HG02943 (cell line): Measurements from ENCODE around the gene MPHOSPH6.
"Not testable (repeated sequence)": the region's sequence is repeated elsewhere in the genome, so short reads cannot be mapped to it uniquely, and the experiment has no call there.

ENCODE experiments used
- ATAC-seq: cut with Tn5 transposase; IDR thresholded peaks from one replicate; pipeline ENCODE4 v1.9.1; 2021; ENCODE audit warnings: mild to moderate bottlenecking, low read depth, moderate library complexity; ENCODE audit not compliant: unreplicated experiment

MPHOSPH6 gene

DNA sequence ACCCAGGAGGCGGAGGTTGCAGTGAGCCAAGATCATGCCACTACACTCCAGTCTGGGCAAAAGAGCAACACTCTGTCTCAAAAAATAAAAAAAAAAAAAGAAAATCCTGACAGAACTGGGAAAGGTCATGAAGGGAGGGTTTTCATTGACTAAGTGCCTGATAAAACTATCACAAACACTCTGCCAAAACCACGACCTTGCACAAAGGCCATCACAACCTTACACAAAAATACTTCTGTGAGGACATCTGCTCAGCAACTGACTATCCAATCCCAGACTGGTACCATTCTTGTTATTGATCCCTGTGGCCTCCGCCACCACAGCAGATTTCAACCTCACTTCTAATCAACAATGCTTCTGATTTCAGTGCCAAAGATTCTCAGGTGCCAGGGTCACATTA, 40.1 kb downstream of the MPHOSPH6 start:
- ATAC-seq = no peak

DNA sequence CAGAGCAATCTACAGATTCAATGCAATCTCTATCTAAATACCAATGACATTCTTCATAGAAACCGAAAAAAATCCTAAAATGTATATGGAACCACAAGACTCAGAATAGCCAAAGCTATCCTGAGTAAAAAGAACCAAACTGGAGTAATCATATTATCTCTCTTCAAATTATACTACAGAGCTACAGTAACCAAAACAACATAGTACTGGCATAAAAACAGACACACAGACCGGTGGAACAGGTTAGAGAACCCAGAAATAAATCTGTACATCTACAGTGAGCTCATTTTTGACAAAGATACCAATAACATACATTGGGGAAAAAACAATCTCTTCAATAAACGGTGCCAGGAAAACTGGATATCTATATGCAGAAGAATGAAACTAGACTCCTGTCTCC, 45.4 kb downstream of the MPHOSPH6 start:
- no peak for ATAC-seq

DNA sequence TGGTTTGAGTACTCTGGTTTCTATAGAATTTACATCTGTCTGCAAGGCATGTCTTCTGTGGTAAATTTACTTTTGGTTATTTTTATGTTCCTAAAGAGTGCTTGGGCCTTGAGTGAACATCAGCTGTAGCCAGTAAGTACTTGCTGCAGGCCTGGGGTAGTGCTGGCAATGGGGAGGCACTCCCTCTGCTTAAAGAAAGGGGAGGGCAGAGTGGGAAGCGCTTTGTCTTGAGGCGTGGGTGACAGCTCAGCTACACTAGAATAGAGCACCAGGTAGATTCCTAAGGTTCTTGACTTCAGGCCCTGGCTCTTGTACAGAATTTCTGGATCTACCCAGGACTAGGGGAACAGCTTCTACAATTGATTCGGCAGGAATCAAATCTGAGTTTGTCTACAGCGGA, 50.6 kb downstream of the MPHOSPH6 start:
- no peak for ATAC-seq

DNA sequence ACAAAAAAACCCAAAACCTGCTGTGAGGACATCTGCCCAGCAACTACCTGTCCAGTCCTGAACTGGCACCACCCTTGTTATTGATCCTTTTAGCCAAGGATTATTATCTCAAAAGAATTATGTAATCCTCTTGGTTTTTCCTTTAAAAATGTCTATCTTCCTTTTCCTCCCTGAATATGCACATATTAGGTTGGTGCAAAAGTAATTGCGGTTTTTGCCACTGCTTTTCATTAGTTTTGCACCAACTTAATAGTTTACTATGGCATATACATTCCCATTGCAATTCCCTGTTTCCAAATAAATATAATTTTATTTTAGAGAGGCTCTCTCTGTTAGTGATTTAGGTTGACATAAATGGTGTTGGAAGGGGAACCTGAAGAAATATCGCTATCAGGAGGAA, 51.3 kb downstream of the MPHOSPH6 start:
- ATAC-seq = no peak

- ATAC-seq = no peak
Measured at GRCh38 chr16:82116535-82116934, 53.5 kb downstream of the MPHOSPH6 start.

GRCh38 chr16:82113741-82114140, 56.3 kb downstream of the MPHOSPH6 start:
- no peak for ATAC-seq

GRCh38 chr16:82111944-82112343, 58.1 kb downstream of the MPHOSPH6 start:
- no peak for ATAC-seq

DNA sequence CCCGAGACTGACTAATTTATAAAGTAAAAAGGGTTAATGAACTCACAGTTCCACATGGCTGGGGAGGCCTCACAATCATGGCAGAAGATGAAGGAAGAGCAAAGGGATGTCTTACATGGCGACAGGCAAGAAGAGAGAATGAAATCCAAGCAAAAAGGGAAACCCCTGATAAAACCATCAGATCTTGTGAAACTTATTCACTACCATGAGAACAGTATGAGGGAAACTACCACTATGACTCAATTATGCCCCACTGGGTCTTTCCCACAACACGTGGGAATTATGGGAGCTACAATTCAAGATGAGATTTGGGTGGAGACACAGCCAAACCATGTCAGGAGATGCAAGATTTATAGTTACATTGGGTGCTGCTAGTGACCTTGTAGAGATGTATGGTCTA, 60.8 kb downstream of the MPHOSPH6 start:
- ATAC-seq = not testable (repeated sequence)

GRCh38 chr16:82108774-82109173, 61.2 kb downstream of the MPHOSPH6 start:
- no peak for ATAC-seq

GRCh38 chr16:82108100-82108499, 61.9 kb downstream of the MPHOSPH6 start:
- ATAC-seq = no peak

DNA sequence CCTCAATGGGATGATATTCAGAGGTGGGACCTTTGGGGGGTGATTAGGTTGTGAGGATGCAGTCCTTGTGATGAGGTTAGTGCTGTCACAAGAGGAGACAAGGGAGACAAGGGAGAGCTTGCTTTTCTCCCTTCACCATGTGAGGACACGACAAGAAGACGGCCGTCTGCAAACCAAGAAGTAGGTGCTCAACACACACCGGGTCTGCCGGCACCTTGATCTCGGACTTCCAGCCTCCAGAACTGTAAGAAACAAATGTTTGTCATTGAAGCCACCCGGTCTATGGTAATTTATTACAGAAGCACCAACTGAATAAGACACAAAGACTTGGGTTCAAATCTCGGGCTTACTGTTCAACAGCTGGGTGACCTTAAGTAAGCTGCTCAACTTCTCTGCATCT, 64.9 kb downstream of the MPHOSPH6 start:
- ATAC-seq = no peak
